HepG2 (cell line): ENCODE measurements around the gene WDR81. TPM values are rescaled to one million over a fixed set of nuclear protein-coding genes. Genes with fewer than 3 reads are reported as not detected.

Experiments
- ATAC-seq: fragments of 200-7000 bp; cut with Tn5 transposase; 3 replicates; pipeline ENCODE4 v1.9.1; 2020; ENCODE audit warnings: mild to moderate bottlenecking, moderate library complexity
- BruUV-seq: library from RNA; stranded (reverse); fragments of 400-500 nt; replicated peaks from 2 replicates; lab custom pipeline; 2021; lab: Mats Ljungman, UMichigan
- CTCF ChIA-PET: fragments of 300-600 bp; formaldehyde crosslinking; extraction: SDS; loops from one replicate; lab custom pipeline; 2021; ENCODE audit warnings: low total read pairs, inconsistent platforms, low intra/inter-chr PET ratio; lab: Yijun Ruan, JAX
- POLR2A ChIA-PET: fragments of 350-600 bp; sonication (Branson Sonifier 250); formaldehyde crosslinking; loops from one replicate; lab custom pipeline; 2020; ENCODE audit warnings: antibody characterized with exemption, inconsistent platforms; lab: Yijun Ruan, JAX
- DNase-seq: peaks from one replicate; pipeline ENCODE4 v3.0.0-alpha.2; 2015; ENCODE audit warnings: low spot score
- FAIRE-seq: peaks from 3 replicates; lab custom pipeline; 2011; peaks lifted over from hg19 to GRCh38; lab: Jason Lieb, UNC
- H2AFZ ChIP-seq: one replicate; pipeline ENCODE4 v1.6.1; 2011; ENCODE audit warnings: low read length, inconsistent platforms
- H3K27ac ChIP-seq: fragments of 300-600 bp; 3 replicates; pipeline ENCODE4 v1.8.0; 2011; ENCODE audit warnings: mixed run types, mild to moderate bottlenecking, mixed read lengths, low read length, inconsistent platforms; ENCODE audit not compliant: insufficient read depth; ENCODE audit errors: extremely low read length
- H3K27me3 ChIP-seq, 2 experiments: fragments of 200-600 bp in 1 of 2; 2 replicates in 1 of 2; 3 replicates in 1 of 2; pipeline versions ENCODE4 v1.6.0 to v1.8.0; 2011; ENCODE audit warnings: low read length in 2 of 2, mild to moderate bottlenecking in 2 of 2, moderate library complexity in 2 of 2, inconsistent platforms in 1 of 2; ENCODE audit not compliant: insufficient read depth in 2 of 2, control insufficient read depth in 1 of 2
- H3K36me3 ChIP-seq, 2 experiments: fragments of 200-600 bp in 1 of 2; replicated peaks in 1 of 2; 2 replicates in 1 of 2; 3 replicates in 1 of 2; pipeline versions ENCODE4 v1.5.1 to v1.8.0; 2011; ENCODE audit warnings: low read length in 2 of 2, inconsistent platforms in 1 of 2; ENCODE audit not compliant: insufficient read depth in 2 of 2, control insufficient read depth in 1 of 2
- H3K4me1 ChIP-seq: 2 replicates; pipeline ENCODE4 v1.5.1; 2012; ENCODE audit warnings: low read length, inconsistent platforms; ENCODE audit not compliant: insufficient read depth
- H3K4me2 ChIP-seq: 2 replicates; pipeline ENCODE4 v1.6.0; 2011; ENCODE audit warnings: low read depth, low read length, inconsistent platforms
- H3K4me3 ChIP-seq, 3 experiments: fragments of 200-600 bp in 1 of 3; sonication (generic), shearing (Covaris generic) in 1 of 3; replicated peaks in 1 of 3; 2 replicates each; pipeline ENCODE4 v1.5.1; 2011 to 2016; ENCODE audit warnings: low read length in 3 of 3, inconsistent platforms in 2 of 3, low read depth in 2 of 3, mild to moderate bottlenecking in 2 of 3, control low read depth in 1 of 3, mixed read lengths in 1 of 3; ENCODE audit not compliant: insufficient read depth in 1 of 3
- H3K79me2 ChIP-seq: one replicate; pipeline ENCODE4 v1.6.1; 2011; ENCODE audit warnings: low read length, inconsistent platforms; ENCODE audit not compliant: insufficient read depth
- H3K9ac ChIP-seq: 2 replicates; pipeline ENCODE4 v1.6.0; 2011; ENCODE audit warnings: mild to moderate bottlenecking, low read depth, low read length, inconsistent platforms; ENCODE audit not compliant: insufficient read depth
- H3K9me3 ChIP-seq: 2 replicates; pipeline ENCODE4 v1.5.1; 2012; ENCODE audit warnings: mild to moderate bottlenecking, low read length
- H4K20me1 ChIP-seq: 2 replicates; pipeline ENCODE4 v1.6.0; 2011; ENCODE audit warnings: inconsistent platforms, mild to moderate bottlenecking, low read length, moderate library complexity; ENCODE audit not compliant: insufficient read depth
- ATF7-NPFF ChIP-seq: sonication (generic); formaldehyde crosslinking; IDR thresholded peaks from 2 replicates; pipeline ENCODE4 v1.8.1; 2023; ENCODE audit warnings: mild to moderate bottlenecking, low read depth, missing genetic modification reagents, moderate library complexity
- GRHL1 ChIP-seq: sonication (generic); formaldehyde crosslinking; conservative IDR thresholded peaks from 2 replicates; pipeline ENCODE4 v1.8.0; 2022; ENCODE audit warnings: missing genetic modification reagents
- MTERF4 ChIP-seq: sonication (generic); formaldehyde crosslinking; IDR thresholded peaks from 2 replicates; pipeline ENCODE4 v1.8.0; 2023; ENCODE audit warnings: mild to moderate bottlenecking, missing genetic modification reagents
- PAF1 ChIP-seq: IDR thresholded peaks from 2 replicates; pipeline ENCODE4 v1.6.1; 2016; ENCODE audit warnings: missing genetic modification reagents, missing compliant biosample characterization
- RCOR2 ChIP-seq: IDR thresholded peaks from 2 replicates; pipeline ENCODE4 v1.6.1; 2016; ENCODE audit warnings: missing biosample characterization, missing genetic modification reagents
- SKIL ChIP-seq: sonication (generic); formaldehyde crosslinking; IDR thresholded peaks from 2 replicates; pipeline ENCODE4 v1.8.0; 2022; ENCODE audit warnings: missing genetic modification reagents, mild to moderate bottlenecking, moderate library complexity, borderline replicate concordance
- SSRP1 ChIP-seq: IDR thresholded peaks from 2 replicates; pipeline ENCODE4 v1.6.1; 2016; ENCODE audit warnings: control low read depth
- ZBTB46 ChIP-seq: sonication (generic); formaldehyde crosslinking; IDR thresholded peaks from 2 replicates; pipeline ENCODE4 v1.4.0; 2020; ENCODE audit warnings: mild to moderate bottlenecking, missing genetic modification reagents, borderline replicate concordance
- ZNF296 ChIP-seq: sonication (generic); formaldehyde crosslinking; conservative IDR thresholded peaks from 2 replicates; pipeline ENCODE4 v1.5.0; 2020; ENCODE audit warnings: mild to moderate bottlenecking, missing genetic modification reagents
- ZNF598 ChIP-seq: sonication (generic); formaldehyde crosslinking; IDR thresholded peaks from 2 replicates; pipeline ENCODE4 v1.5.1; 2020; ENCODE audit warnings: mild to moderate bottlenecking, missing genetic modification reagents, borderline replicate concordance
- ZNF616 ChIP-seq: sonication (generic); formaldehyde crosslinking; IDR thresholded peaks from 2 replicates; pipeline ENCODE4 v1.5.0; 2020; ENCODE audit warnings: low read depth, mild to moderate bottlenecking, missing genetic modification reagents
- WGBS: methylation state at CpG from one replicate; pipeline ENCODE4 v1.1.6; 2017; ENCODE audit warnings: low lambda C conversion rate; 5-methylcytosine and 5-hydroxymethylcytosine counted together
- in situ Hi-C: cut with HindIII; loops from 2 replicates; pipeline ENCODE4 v1.10.0; 2017; ENCODE audit warnings: low pct_unique_long_range_greater_than_20kb; ENCODE audit not compliant: extremely low pct_ligation_motif_present
- intact Hi-C: fragments of 100-400 bp; cut with micrococcal nuclease; formaldehyde crosslinking; loops from one replicate; pipeline ENCODE4 v1.10.0; 2022; ENCODE audit not compliant: unreplicated experiment
- polyA plus RNA-seq, 8 experiments: library from polyadenylated mRNA; depleted of rRNA in 3 of 8; stranded (reverse) in 7 of 8; unstranded in 1 of 8; fragments of >200 nt; fragmentation: Illumina TruSeq in 4 of 8; extraction: Trizol in 4 of 8; gene quantifications; 2 replicates each; pipeline versions ENCODE4 v1.2.1 to v1.2.3, GENCODE V29; 2011 to 2016; ENCODE audit warnings: low read depth in 4 of 8, missing spikeins in 1 of 8, mixed read lengths in 1 of 8; ENCODE audit not compliant: insufficient read depth in 1 of 8
- total RNA-seq, 5 experiments: library from RNA; depleted of rRNA; stranded (reverse); fragments of >200 nt; fragmentation: Illumina TruSeq; extraction: Trizol; gene quantifications; 2 replicates each; pipeline ENCODE4 v1.2.3, GENCODE V29; 2016; ENCODE audit warnings: low read depth in 1 of 5

The WDR81 gene
- total and polyA plus RNA-seq, 2 of the 13 experiments (the other 11 are each of a cell fraction or from before 2014, with no cell fraction given): 9.1 to 16.7 TPM

GRCh38 chr17:1758807-1759206 is 34.3 kb downstream of the WDR81 start:
- Histone ChIP-seq H3K4me2 (no peak overlapping the region), H3K9me3 (no peaks in the 10 kb centered on the region), H3K4me1 (peaks cover 46% of the 10 kb centered on the region), H4K20me1 (peaks cover 4% of the 10 kb centered on the region; the same call in 1 of the 2 replicates), H3K9ac (no peak overlapping the region), H3K36me3 (0 out of 5 replicates have a peak, but pooled peaks cover 0 to 5% of the 10 kb centered on the region in 2 experiments)
- ATAC-seq (no peak), DNase-seq (no peak)
- in situ Hi-C loops: no loop called here
- 93% methylated on average over 15 of the region's 15 CpGs for WGBS
- TF ChIP-seq SSRP1 (CRISPR knock-in tag) (no peak), ATF7-NPFF (CRISPR knock-in tag) (no peak)
- TF ChIP-seq, all 625 proteins: peak for 0
- H2AFZ ChIP-seq: no peak overlapping the region
- H3K27ac ChIP-seq: no peak overlapping the region
- no peak for FAIRE-seq
- H3K27me3 ChIP-seq: no peaks in the 10 kb centered on the region
- BruUV-seq: no TSS peak
- peaks cover 9% of the 10 kb centered on the region for H3K79me2 ChIP-seq
- intact Hi-C loops: no loop called here
- ChIA-PET CTCF (no interaction called here), POLR2A (no interaction called here)
- no peak overlapping the region for H3K4me3 ChIP-seq

- POLR2A ChIA-PET: interaction anchor here (4.4 kb wide), 1 partner anchor 12 kb away, joined by 67 read pairs; no protein-coding TSS in a partner anchor
- in situ Hi-C loops: no loop called here
- no peaks in the 10 kb centered on the region for H3K27me3 ChIP-seq
- no peak overlapping the region for H3K4me2 ChIP-seq
- CTCF ChIA-PET: no interaction called here
- no peak for ATAC-seq
- peaks cover 3% of the 10 kb centered on the region; the same call in 1 of the 2 replicates for H4K20me1 ChIP-seq
- 88% methylated on average over 5 of the region's 5 CpGs for WGBS
- H3K27ac ChIP-seq: no peak overlapping the region
- H3K9me3 ChIP-seq: no peaks in the 10 kb centered on the region
- no peak overlapping the region for H2AFZ ChIP-seq
- FAIRE-seq: no peak
- no peak for DNase-seq
- intact Hi-C loops: no loop called here
- peaks cover 16% of the 10 kb centered on the region for H3K79me2 ChIP-seq
- no TSS peak for BruUV-seq
- H3K9ac ChIP-seq: no peak overlapping the region
- H3K4me1 ChIP-seq: peaks cover 46% of the 10 kb centered on the region
- H3K4me3 ChIP-seq: no peak overlapping the region
- H3K36me3 ChIP-seq: no peaks in the 10 kb centered on the region
- TF ChIP-seq MTERF4 (CRISPR knock-in tag): no peak
- TF ChIP-seq ZNF296: no peak
- no peak for TF ChIP-seq ZNF616 (CRISPR knock-in tag)
- TF ChIP-seq RCOR2 (CRISPR knock-in tag): no peak
- no peak for TF ChIP-seq ZBTB46
- TF ChIP-seq ZNF598: no peak
- no peak for TF ChIP-seq PAF1 (CRISPR knock-in tag)
- TF ChIP-seq SKIL (CRISPR knock-in tag): no peak
- TF ChIP-seq GRHL1 (CRISPR knock-in tag): no peak
These were observed 35.0 kb downstream of the WDR81 start for GRCh38 chr17:1759529-1759928.
